H1 (cell line): ENCODE measurements around the gene CACNB2. TPM values are rescaled to one million over a fixed set of nuclear protein-coding genes. Genes with fewer than 3 reads are reported as not detected.

ENCODE experiments used
- CTCF ChIA-PET: fragments of 300-600 bp; sonication (Branson Sonifier 250); formaldehyde crosslinking; loops from one replicate; lab custom pipeline; 2021; ENCODE audit not compliant: partially characterized antibody; lab: Charles Lee
- POLR2A ChIA-PET: fragments of 300-600 bp; sonication (Branson Sonifier 250); formaldehyde crosslinking; loops from one replicate; lab custom pipeline; 2021; ENCODE audit warnings: inconsistent platforms; ENCODE audit not compliant: partially characterized antibody; lab: Charles Lee
- DNase-seq, 2 experiments: peaks; one replicate each; pipeline versions ENCODE4 v3.0.0 to v3.0.0-alpha.2; 2010 to 2022; ENCODE audit warnings: low spot score in 2 of 2, low read depth in 1 of 2, mixed read lengths in 1 of 2
- FAIRE-seq: peaks from 2 replicates; lab custom pipeline; 2011; peaks lifted over from hg19 to GRCh38; lab: Jason Lieb, UNC
- H2AFZ ChIP-seq: 2 replicates; pipeline ENCODE4 v1.8.1; 2012; ENCODE audit warnings: low read length, inconsistent platforms
- H2AK5ac ChIP-seq: 2 replicates; pipeline ENCODE4 v1.6.1; 2013; ENCODE audit warnings: low read depth, low read length
- H2BK120ac ChIP-seq: replicated peaks from 2 replicates; pipeline ENCODE3; 2013; ENCODE audit warnings: low read depth, low read length, inconsistent platforms
- H2BK12ac ChIP-seq: 2 replicates; pipeline ENCODE4 v1.6.1; 2013; ENCODE audit warnings: low read depth, low read length
- H2BK15ac ChIP-seq: 2 replicates; pipeline ENCODE4 v1.6.1; 2013; ENCODE audit warnings: low read length
- H2BK20ac ChIP-seq: 2 replicates; pipeline ENCODE4 v1.6.1; 2013; ENCODE audit warnings: low read length
- H2BK5ac ChIP-seq: 2 replicates; pipeline ENCODE4 v1.6.1; 2013; ENCODE audit warnings: low read depth, low read length
- H3K14ac ChIP-seq: 2 replicates; pipeline ENCODE4 v1.6.1; 2013; ENCODE audit warnings: inconsistent platforms; ENCODE audit not compliant: insufficient read length
- H3K18ac ChIP-seq: 2 replicates; pipeline ENCODE4 v1.6.1; 2013; ENCODE audit warnings: low read length; ENCODE audit errors: extremely low read depth
- H3K23ac ChIP-seq: 2 replicates; pipeline ENCODE4 v1.6.1; 2013; ENCODE audit warnings: inconsistent platforms; ENCODE audit not compliant: insufficient read length
- H3K23me2 ChIP-seq: 2 replicates; pipeline ENCODE4 v1.6.1; 2013; ENCODE audit warnings: low read depth, low read length
- H3K27ac ChIP-seq: 2 replicates; pipeline ENCODE4 v1.6.1; 2011; ENCODE audit warnings: low read depth, low read length, inconsistent platforms
- H3K27me3 ChIP-seq, 4 experiments: replicated peaks in 1 of 4; 1 replicate in 1 of 4; 2 replicates in 3 of 4; pipeline versions ENCODE4 v1.6.1 to v1.8.1; 2011 to 2013; ENCODE audit warnings: low read length in 3 of 4, mild to moderate bottlenecking in 3 of 4, inconsistent platforms in 2 of 4, mixed read lengths in 2 of 4, moderate library complexity in 1 of 4; ENCODE audit not compliant: control insufficient read depth in 3 of 4, insufficient read depth in 3 of 4; ENCODE audit errors: extremely low read depth in 1 of 4
- H3K36me3 ChIP-seq, 4 experiments: 2 replicates each; pipeline versions ENCODE4 v1.6.1 to v1.8.1; 2011 to 2013; ENCODE audit warnings: mild to moderate bottlenecking in 4 of 4, low read length in 3 of 4, moderate library complexity in 2 of 4, control low read depth in 1 of 4, inconsistent platforms in 1 of 4; ENCODE audit not compliant: insufficient read depth in 4 of 4, control insufficient read depth in 2 of 4
- H3K4ac ChIP-seq: replicated peaks from 2 replicates; pipeline ENCODE3; 2013; ENCODE audit warnings: low read length, low read depth, mixed read lengths, inconsistent platforms; ENCODE audit not compliant: insufficient read length
- H3K4me1 ChIP-seq, 4 experiments: replicated peaks in 1 of 4; 1 replicate in 1 of 4; 2 replicates in 3 of 4; pipeline versions ENCODE4 v1.6.1 to v1.8.1; 2011 to 2013; ENCODE audit warnings: low read length in 3 of 4, inconsistent platforms in 2 of 4, mixed read lengths in 1 of 4; ENCODE audit not compliant: insufficient read depth in 4 of 4, control insufficient read depth in 3 of 4
- H3K4me2 ChIP-seq, 2 experiments: 2 replicates each; pipeline versions ENCODE4 v1.6.1 to v1.8.1; 2011 to 2013; ENCODE audit warnings: low read depth in 2 of 2, low read length in 2 of 2, control low read depth in 1 of 2, inconsistent platforms in 1 of 2, mild to moderate bottlenecking in 1 of 2; ENCODE audit not compliant: insufficient read depth in 1 of 2
- H3K4me3 ChIP-seq, 4 experiments: fragments of 200-600, 300-600 bp in 1 of 4; sonication (generic), shearing (Covaris generic), sonication (Bioruptor Twin) in 1 of 4; 2 replicates each; pipeline versions ENCODE4 v1.5.1 to v1.8.1; 2011 to 2016; ENCODE audit warnings: low read length in 4 of 4, low read depth in 3 of 4, control low read depth in 2 of 4, inconsistent platforms in 2 of 4, mild to moderate bottlenecking in 2 of 4, mixed read lengths in 1 of 4, moderate library complexity in 1 of 4; ENCODE audit not compliant: insufficient read depth in 2 of 4; ENCODE audit errors: extremely low read depth in 1 of 4
- H3K56ac ChIP-seq: replicated peaks from 2 replicates; pipeline ENCODE3; 2013; ENCODE audit warnings: low read depth, mild to moderate bottlenecking, mixed read lengths, low read length, inconsistent platforms; ENCODE audit not compliant: insufficient read length
- H3K79me1 ChIP-seq: 2 replicates; pipeline ENCODE4 v1.6.1; 2013; ENCODE audit warnings: low read depth, low read length, control low read depth
- H3K79me2 ChIP-seq, 2 experiments: 2 replicates each; pipeline versions ENCODE4 v1.6.1 to v1.8.1; 2012 to 2013; ENCODE audit warnings: low read length in 2 of 2, mild to moderate bottlenecking in 2 of 2, inconsistent platforms in 1 of 2; ENCODE audit not compliant: insufficient read depth in 2 of 2, control insufficient read depth in 1 of 2
- H3K9ac ChIP-seq, 4 experiments: replicated peaks in 1 of 4; 1 replicate in 1 of 4; 2 replicates in 3 of 4; pipeline versions ENCODE4 v1.6.1 to v1.8.1; 2011 to 2013; ENCODE audit warnings: low read depth in 3 of 4, low read length in 3 of 4, control low read depth in 2 of 4, mild to moderate bottlenecking in 2 of 4, moderate library complexity in 2 of 4, inconsistent platforms in 1 of 4; ENCODE audit errors: extremely low read depth in 1 of 4
- H3K9me3 ChIP-seq, 2 experiments: 2 replicates each; pipeline versions ENCODE4 v1.6.1 to v1.8.1; 2012 to 2013; ENCODE audit warnings: mild to moderate bottlenecking in 2 of 2, moderate library complexity in 2 of 2, control low read depth in 1 of 2, inconsistent platforms in 1 of 2, low read depth in 1 of 2, low read length in 1 of 2, mixed read lengths in 1 of 2; ENCODE audit not compliant: insufficient read depth in 2 of 2
- H4K20me1 ChIP-seq, 2 experiments: replicated peaks in 1 of 2; 2 replicates each; pipeline versions ENCODE3 to v1.8.1; 2011 to 2013; ENCODE audit warnings: inconsistent platforms in 2 of 2, low read length in 2 of 2, mild to moderate bottlenecking in 1 of 2; ENCODE audit not compliant: insufficient read depth in 2 of 2, control insufficient read depth in 1 of 2
- H4K5ac ChIP-seq: 2 replicates; pipeline ENCODE4 v1.6.1; 2013; ENCODE audit warnings: low read length, low read depth, mixed read lengths, inconsistent platforms; ENCODE audit not compliant: insufficient read length
- H4K8ac ChIP-seq: 2 replicates; pipeline ENCODE4 v1.8.0; 2013; ENCODE audit warnings: mild to moderate bottlenecking, moderate library complexity, low read length, inconsistent platforms; ENCODE audit not compliant: insufficient read depth; ENCODE audit errors: extremely low read depth
- H4K91ac ChIP-seq: replicated peaks from 2 replicates; pipeline ENCODE3; 2013; ENCODE audit warnings: low read length, mixed read lengths, inconsistent platforms; ENCODE audit not compliant: insufficient read length
- ASH2L ChIP-seq: fragments of 200-600, 300-600 bp; sonication (generic); IDR thresholded peaks from one replicate; pipeline ENCODE4 v1.7.1; 2017; ENCODE audit warnings: low read length
- BCL11A ChIP-seq, 2 experiments: IDR thresholded peaks; one replicate each; pipeline ENCODE4 v1.6.1; 2011; ENCODE audit warnings: low read depth in 2 of 2, low read length in 2 of 2, mild to moderate bottlenecking in 2 of 2
- CREB1 ChIP-seq: IDR thresholded peaks from 2 replicates; pipeline ENCODE4 v1.6.1; 2012; ENCODE audit warnings: inconsistent platforms
- CTBP2 ChIP-seq: IDR thresholded peaks from 2 replicates; pipeline ENCODE4 v1.7.0; 2011; ENCODE audit warnings: borderline replicate concordance, mild to moderate bottlenecking, moderate library complexity, mixed read lengths, low read length; ENCODE audit not compliant: insufficient read depth, insufficient read length
- GTF2F1 ChIP-seq: IDR thresholded peaks from 2 replicates; pipeline ENCODE4 v1.6.1; 2012; ENCODE audit warnings: low read depth, low read length, improper control_type of control experiment, borderline replicate concordance
- HDAC2 ChIP-seq, 2 experiments: fragments of 300-600 bp in 1 of 2; sonication (generic) in 1 of 2; IDR thresholded peaks; 2 replicates each; pipeline ENCODE4 v1.6.1; 2011 to 2012; ENCODE audit warnings: low read depth in 2 of 2, low read length in 2 of 2, mild to moderate bottlenecking in 2 of 2, moderate library complexity in 2 of 2, borderline replicate concordance in 1 of 2, inconsistent platforms in 1 of 2
- NANOG ChIP-seq: IDR thresholded peaks from 2 replicates; pipeline ENCODE4 v1.6.1; 2011; ENCODE audit warnings: low read length, low read depth, mild to moderate bottlenecking, inconsistent platforms; ENCODE audit not compliant: insufficient read depth, poor library complexity, severe bottlenecking
- NRF1 ChIP-seq: IDR thresholded peaks from 2 replicates; pipeline ENCODE4 v1.6.1; 2011; ENCODE audit warnings: mild to moderate bottlenecking, low read depth, low read length, improper control_type of control experiment
- RXRA ChIP-seq: IDR thresholded peaks from 2 replicates; pipeline ENCODE4 v1.6.1; 2011; ENCODE audit warnings: low read depth, mild to moderate bottlenecking, low read length, moderate library complexity; ENCODE audit not compliant: insufficient read depth
- SAP30 ChIP-seq: fragments of 300-600 bp; sonication (generic); IDR thresholded peaks from 2 replicates; pipeline ENCODE4 v1.7.1; 2012; ENCODE audit warnings: low read length, moderate library complexity, mild to moderate bottlenecking, inconsistent platforms; ENCODE audit not compliant: insufficient read depth, insufficient replicate concordance
- SP1 ChIP-seq: IDR thresholded peaks from 2 replicates; pipeline ENCODE4 v1.6.1; 2011; ENCODE audit warnings: low read depth, low read length
- SUZ12 ChIP-seq: fragments of 200-600 bp; sonication (generic); IDR thresholded peaks from 2 replicates; pipeline ENCODE4 v1.6.1; 2012; ENCODE audit warnings: mild to moderate bottlenecking, inconsistent platforms, low read length, moderate library complexity, mixed read lengths
- TAF1 ChIP-seq: IDR thresholded peaks from 2 replicates; pipeline ENCODE4 v1.6.1; 2011; ENCODE audit warnings: mild to moderate bottlenecking, low read depth, low read length
- YY1 ChIP-seq: IDR thresholded peaks from 2 replicates; pipeline ENCODE4 v1.6.1; 2011; ENCODE audit warnings: low read depth, mild to moderate bottlenecking, low read length
- WGBS, 2 experiments: shearing (Covaris generic) in 1 of 2; methylation state at CpG; one replicate each; pipeline versions ENCODE4 v1.1.6 to v1.1.7; 2013 to 2015; ENCODE audit warnings: low lambda C conversion rate in 2 of 2, mixed read lengths in 2 of 2, inconsistent platforms in 1 of 2, low coverage in 1 of 2, missing lambda C conversion rate in 1 of 2; ENCODE audit not compliant: insufficient replicate concordance in 2 of 2, insufficient coverage in 1 of 2, insufficient read length in 1 of 2; ENCODE audit errors: extremely low coverage in 1 of 2, missing lambda C conversion rate in 1 of 2; 5-methylcytosine and 5-hydroxymethylcytosine counted together
- polyA plus RNA-seq, 7 experiments: library from polyadenylated mRNA; depleted of rRNA in 3 of 7; stranded (reverse) in 5 of 7; unstranded in 2 of 7; fragments of >200 nt in 5 of 7; fragments of 200-250 nt in 2 of 7; gene quantifications; 1 replicate in 5 of 7; 2 replicates in 1 of 7; 4 replicates in 1 of 7; pipeline versions ENCODE4 v1.2.1 to v1.2.3, GENCODE V29; 2011 to 2013; ENCODE audit warnings: missing spikeins in 2 of 7, mixed read lengths in 2 of 7
- total RNA-seq: library from RNA; stranded (reverse); fragmentation: NEBNext Ultra II Directional; extraction: Animal tissue kit (Norgen Biotek cat#: 25700); gene quantifications from 2 replicates; pipeline ENCODE4 v1.2.1, GENCODE V29; 2021

Gene CACNB2
- total and polyA plus RNA-seq, 2 of the 8 experiments (the other 6 are each of a cell fraction or from before 2014, with no cell fraction given): 2.4 to 3.2 TPM

GRCh38 chr10:18486438-18486837 lies 346.2 kb downstream of the CACNB2 start:
- Histone ChIP-seq H2BK15ac (no peak overlapping the region), H3K27me3 (no peaks in the 10 kb centered on the region), H3K23me2 (no peaks in the 10 kb centered on the region), H4K91ac (no peak overlapping the region), H3K36me3 (no peaks in the 10 kb centered on the region; a peak in 2 of 8 replicates), H2AK5ac (no peak overlapping the region), H2BK120ac (no peak overlapping the region), H3K23ac (no peak overlapping the region), H3K4me1 (no peaks in the 10 kb centered on the region), H2BK12ac (no peak overlapping the region), H4K8ac (no peak overlapping the region), H3K9me3 (no peaks in the 10 kb centered on the region), H3K9ac (no peak overlapping the region), H3K18ac (no peak overlapping the region), H3K4me3 (no peak overlapping the region), H3K27ac (no peak overlapping the region), H2AFZ (no peak overlapping the region), H2BK20ac (no peak overlapping the region), H3K79me2 (no peaks in the 10 kb centered on the region), H3K14ac (no peak overlapping the region), H3K4ac (no peak overlapping the region), H3K4me2 (no peak overlapping the region), H4K5ac (no peak overlapping the region), H3K56ac (no peak overlapping the region), H4K20me1 (no peaks in the 10 kb centered on the region), H2BK5ac (no peak overlapping the region), H3K79me1 (no peaks in the 10 kb centered on the region)
- 98% methylated on average over 3 of the region's 3 CpGs; no CpG with 5 or more reads in 1 of the 2 experiments for WGBS, 2 experiments
- POLR2A ChIA-PET: no interaction called here
- FAIRE-seq: no peak
- CTCF ChIA-PET: interaction anchor here (0.7 to 0.8 kb wide), 2 partner anchors 24 to 174 kb away, joined by 3 to 4 read pairs; no protein-coding TSS in a partner anchor
- DNase-seq: no peak
- no peak for TF ChIP-seq CTBP2
- no peak for TF ChIP-seq YY1
- TF ChIP-seq ASH2L: no peak
- TF ChIP-seq SAP30: no peak
- no peak for TF ChIP-seq NRF1
- TF ChIP-seq HDAC2 (IDR thresholded peaks at IDR 0.05; ENCODE audit: borderline replicate concordance in 1 of 2, low read depth in 2 of 2, low read length in 2 of 2): no peak
- TF ChIP-seq CREB1: no peak
- TF ChIP-seq SUZ12: no peak
- no peak for TF ChIP-seq SP1
- no peak for TF ChIP-seq RXRA
- no peak for TF ChIP-seq NANOG
- no peak for TF ChIP-seq TAF1
- no peak for TF ChIP-seq GTF2F1
- no peak for TF ChIP-seq BCL11A (IDR thresholded peaks at IDR 0.05; ENCODE audit: low read depth in 2 of 2, low read length in 2 of 2)
